Endothelial cell of hepatic sinusoid (primary cell): ENCODE results near the gene SLC39A9.
"Not testable (repeated sequence)": the region's sequence is repeated elsewhere in the genome, so short reads cannot be mapped to it uniquely, and the experiment has no call there.

ENCODE experiments used
- in situ Hi-C: cut with HindIII; loops from 2 replicates; pipeline ENCODE4 v1.10.0; 2017; ENCODE audit warnings: low sequenced_read_pairs

The SLC39A9 gene

DNA sequence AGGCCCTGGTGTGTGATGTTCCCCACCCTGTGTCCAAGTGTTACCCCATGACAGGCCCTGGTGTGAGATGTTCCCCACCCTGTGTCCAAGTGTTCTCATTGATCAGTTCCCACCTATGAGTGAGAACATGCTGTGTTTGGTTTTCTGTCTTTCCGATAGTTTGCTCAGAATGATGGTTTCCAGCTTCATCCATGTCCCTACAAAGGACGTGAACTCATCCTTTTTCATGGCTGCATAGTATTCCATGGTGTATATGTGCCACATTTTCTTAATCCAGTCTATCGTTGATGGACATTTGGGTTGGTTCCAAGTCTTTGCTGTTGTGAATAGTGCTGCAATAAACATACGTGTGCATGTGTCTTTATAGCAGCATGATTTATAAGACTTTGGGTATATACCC is 17.6 kb downstream of the SLC39A9 start:
- in situ Hi-C loops = not testable (repeated sequence)

DNA sequence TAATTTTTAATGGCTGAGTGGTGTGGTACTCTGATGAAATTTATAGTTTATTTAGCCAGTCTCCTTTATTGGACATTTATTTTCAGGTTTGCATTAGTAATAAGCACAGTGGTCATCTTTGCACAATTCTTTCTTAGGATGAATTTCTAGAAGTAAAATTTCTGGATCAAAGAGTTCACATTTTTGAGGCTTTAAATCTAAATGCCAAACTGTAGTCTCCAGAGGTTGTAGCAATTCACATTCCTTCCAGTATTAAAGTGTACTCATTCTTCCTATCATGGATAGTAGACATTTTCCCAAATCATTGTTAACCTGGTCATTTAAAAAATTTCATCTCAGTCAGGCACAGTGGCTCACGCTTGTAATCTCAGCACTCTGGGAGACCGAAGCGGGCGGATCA is 24.8 kb downstream of the SLC39A9 start:
- in situ Hi-C loops = no loop called here

DNA sequence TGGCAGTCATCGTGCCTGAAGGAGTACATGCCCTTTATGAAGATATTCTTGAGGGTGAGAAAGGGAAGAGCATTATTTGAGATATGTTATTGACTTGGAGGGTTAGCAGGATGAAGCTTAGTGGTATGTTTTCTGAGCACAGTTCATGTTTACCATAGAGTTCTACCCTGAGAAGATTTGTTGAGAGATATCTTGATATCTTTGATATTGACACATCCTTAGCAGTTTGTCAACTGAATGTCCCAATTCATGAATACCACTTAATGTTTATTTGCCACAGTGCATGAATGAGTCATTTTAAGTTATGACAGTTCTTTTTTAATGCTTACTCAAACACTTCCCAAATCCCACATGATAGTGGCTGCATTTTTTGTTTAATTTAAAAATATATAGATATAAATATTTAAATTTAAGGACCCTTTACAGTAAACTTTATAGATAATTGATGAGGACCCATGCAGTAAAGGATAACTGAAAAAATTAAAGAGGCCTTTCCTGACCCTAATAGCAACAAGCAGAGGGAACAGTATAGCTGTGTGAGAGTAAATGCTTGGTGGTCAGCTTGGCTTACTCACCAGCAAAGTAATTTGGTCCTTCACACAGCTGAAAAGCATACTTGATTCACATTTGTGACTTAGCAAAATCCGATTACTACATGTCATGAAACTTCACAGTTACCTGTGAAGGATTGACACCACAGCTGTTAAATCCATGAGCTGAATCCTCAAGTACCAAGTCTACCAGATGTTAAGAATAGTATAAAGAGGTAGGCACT is 25.8 kb downstream of the SLC39A9 start:
- in situ Hi-C loops = no loop called here

DNA sequence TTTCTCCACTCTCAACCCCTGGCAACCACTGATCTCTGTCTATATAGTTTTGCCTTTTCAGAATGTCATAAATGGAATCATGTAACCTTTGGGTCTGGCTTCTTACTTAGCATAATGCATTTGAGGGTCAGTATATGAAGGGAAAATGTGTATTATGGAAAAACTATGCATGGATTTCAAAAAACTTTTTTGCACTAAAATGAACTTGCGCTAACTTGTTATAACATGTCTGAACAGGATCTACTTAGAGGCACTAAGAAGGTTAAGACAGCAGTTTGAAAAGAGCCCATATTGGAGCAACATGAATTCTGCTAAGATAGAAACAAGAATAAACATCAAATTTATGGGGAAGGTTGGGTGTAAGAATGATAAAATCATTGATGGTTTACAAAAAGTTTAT is 29.1 kb downstream of the SLC39A9 start:
- in situ Hi-C loops = no loop called here

DNA sequence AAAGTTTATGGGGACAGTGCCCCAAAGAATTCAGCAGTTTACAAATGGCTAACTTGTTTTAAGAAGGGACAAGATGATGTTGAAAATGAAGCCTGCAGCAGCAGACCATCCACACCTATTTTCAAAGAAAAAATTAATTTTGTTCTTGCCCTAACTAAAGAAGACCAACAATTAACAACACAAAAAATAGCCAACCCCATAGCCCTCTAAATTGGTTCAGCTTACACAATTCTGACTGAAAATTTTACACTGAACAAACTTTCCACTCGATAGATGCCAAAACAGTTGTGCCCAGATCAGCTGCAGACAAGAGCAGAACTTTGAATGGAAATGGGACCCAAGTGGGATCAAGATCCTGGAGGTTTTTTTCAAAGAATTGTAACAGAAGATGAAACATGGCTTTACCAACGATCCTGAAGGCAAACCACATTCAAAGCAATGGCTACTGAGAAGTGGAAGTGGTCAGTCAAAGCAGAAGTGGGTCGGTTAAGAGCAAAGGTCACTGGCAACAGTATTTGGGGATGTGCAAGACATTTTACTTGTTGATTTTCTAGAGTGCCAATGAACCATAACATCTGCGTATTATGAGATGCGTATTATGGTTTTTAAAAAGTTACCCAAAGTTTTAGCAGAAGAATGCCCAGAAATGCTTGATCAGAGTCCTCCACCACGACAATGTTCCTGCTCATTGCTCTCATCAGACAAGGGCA is 30.0 kb downstream of the SLC39A9 start:
- in situ Hi-C loops = no loop called here

DNA sequence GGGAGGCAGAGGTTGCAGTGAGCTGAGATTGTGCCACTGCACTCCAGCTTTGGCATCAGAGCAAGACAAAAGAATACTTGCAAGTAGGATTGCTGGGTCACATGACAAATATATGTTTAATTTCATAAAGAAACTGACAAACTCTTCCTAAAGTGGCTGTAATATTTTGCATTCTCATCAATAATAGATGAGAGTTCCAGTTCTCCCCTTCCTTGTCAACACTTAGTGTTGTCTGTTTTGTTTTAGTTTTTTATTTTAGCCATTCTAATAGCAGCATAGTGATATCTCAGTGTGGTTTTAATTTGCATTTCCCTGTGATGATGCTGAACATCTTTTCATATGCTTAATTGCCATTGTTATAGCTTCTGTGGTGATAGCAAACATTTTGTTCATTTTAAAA is 31.2 kb downstream of the SLC39A9 start:
- in situ Hi-C loops = no loop called here

DNA sequence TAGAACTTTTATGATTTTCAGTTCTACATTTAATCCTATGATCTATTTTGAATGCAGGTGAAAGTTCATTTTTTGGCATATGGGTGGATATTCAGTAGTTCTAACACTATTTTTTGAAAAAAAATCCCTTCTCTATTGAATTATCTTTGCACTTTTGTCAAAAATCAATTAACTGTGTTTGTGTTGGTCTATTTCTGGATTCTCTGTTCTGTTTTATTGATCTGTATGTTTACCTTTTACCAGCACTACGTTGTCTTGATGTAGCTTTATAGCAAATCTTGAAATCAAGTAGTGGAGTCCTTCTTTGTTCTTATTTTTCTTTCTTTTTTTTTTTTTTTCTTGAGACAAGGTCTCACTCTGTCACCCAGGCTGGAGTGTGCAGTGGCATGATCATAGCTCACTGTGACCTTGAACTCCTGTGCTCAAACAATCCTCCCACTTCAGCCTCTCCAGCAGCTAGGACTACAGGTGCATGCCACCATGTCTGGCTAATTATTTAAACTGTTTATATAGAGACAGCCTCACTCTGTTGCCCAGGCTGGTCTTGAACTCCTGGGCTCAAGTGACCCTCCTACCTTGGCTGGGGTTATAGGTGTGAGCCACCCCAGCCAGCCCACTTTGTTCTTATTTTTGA is 31.9 kb downstream of the SLC39A9 start:
- in situ Hi-C loops = no loop called here

DNA sequence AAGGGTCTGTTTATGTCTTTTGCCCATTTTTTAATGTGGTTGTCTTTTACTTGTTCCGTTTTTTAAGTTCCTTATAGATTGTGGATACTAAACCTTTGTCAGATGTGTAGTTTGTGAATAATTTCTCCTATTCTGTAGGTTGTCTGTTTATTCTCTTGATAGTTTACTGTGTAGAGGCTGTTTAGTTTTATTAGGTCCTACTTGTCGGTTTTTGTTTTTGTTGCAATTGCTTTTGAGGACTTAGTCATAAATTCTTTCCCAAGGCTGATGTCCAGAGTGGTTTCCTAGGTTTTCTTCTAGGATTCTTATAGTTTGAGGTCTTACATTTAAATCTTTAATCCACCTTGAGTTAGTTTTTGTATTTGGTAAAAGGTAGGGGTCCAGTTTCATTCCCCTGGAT is 33.9 kb downstream of the SLC39A9 start:
- in situ Hi-C loops = no loop called here

DNA sequence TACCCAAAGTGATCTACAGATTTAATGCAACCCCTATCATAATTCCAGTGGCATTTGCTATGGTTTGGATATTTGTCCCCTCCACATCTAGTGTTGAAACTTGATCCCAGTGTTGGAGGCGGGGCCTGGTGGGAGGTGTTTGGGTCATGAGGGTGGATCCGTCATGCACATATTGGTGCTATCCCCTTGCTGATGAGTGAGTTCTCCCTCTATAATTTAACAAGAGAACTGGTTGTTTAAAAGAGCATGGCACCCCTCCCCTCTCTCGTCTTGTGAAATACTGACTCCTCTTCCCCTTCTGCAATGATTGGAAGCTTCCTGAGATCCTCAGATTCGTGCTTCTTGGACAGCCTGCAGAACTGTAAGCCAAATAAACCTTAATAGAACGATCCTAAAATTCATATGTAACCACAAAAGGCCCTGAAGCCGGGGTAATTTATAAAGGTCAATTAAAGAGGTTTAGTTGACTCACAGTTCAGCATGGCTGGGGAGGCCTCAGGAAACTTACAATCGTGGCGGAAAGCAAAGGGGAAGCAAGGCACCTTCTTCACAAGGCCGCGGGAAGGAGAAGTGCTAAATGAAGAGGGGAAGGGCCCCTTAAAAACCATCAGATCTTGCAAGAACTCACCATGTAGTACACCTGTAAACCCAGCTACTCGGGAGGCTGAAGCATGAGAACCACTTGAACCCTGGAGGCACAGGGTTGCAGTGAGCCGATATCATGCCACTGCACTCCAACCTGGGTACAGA is 41.2 kb downstream of the SLC39A9 start:
- in situ Hi-C loops = loop anchor here (5.0 kb wide), 2 partner anchors 77 to 192 kb away; no protein-coding TSS in a partner anchor

DNA sequence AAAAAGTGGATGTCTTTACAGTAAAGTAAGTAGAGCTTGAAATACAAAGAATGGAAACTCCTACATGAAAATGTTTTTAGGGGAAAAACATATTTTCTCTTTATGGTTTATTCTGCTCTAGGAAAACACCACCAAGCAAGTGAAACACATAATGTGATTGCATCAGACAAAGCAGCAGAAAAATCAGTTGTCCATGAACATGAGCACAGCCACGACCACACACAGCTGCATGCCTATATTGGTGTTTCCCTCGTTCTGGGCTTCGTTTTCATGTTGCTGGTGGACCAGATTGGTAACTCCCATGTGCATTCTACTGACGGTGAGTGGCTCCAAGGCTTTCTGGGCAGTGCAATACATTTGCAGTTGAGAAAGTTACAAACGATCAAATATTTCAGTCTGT is 43.5 kb downstream of the SLC39A9 start:
- in situ Hi-C loops = loop anchor here (5.0 kb wide), 2 partner anchors 80 to 195 kb away; no protein-coding TSS in a partner anchor

DNA sequence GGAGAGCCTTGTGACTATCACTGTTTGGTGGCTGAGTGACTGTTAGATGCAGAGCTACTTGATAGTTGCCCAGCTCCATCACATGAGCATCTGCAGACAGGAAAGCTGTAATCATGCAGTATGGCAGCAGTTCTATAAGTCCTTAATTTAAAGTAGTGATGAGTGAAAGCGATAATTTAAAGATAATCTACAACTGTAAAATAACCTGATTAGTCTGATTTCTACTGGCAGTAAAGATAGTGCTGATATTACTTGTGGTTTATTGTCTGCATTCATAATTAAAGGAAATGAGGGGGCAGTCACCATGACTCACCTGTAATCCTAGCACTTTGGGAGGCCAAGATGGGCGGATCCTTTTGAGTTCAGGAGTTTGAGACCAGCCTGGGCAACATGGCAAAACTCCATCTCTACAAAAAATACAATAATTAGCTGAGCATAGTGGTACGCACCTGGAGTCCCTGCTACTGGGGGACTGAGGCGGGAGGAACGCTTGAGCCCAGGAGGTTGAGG is 44.9 kb downstream of the SLC39A9 start:
- in situ Hi-C loops = loop anchor here (5.0 kb wide), 2 partner anchors 81 to 196 kb away; no protein-coding TSS in a partner anchor

DNA sequence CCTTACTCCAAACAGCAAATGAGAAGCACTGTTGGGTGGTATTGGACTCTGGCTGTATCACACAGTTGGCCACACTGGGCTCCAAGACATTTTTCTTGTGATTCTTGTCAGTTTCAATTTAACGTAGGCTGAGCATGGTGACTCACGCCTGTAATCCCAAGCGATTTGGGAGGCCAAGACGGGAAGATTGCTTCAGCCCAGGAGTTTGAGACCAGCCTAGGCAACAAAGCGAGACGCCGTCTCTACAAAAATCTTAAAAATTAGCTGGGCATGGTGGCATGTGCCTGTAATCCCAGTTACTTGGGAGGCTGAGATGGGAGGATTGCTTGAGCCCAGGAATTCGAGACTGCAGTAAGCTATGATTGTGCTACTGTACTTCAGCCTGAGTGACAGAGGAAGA is 50.7 kb downstream of the SLC39A9 start:
- in situ Hi-C loops = no loop called here

DNA sequence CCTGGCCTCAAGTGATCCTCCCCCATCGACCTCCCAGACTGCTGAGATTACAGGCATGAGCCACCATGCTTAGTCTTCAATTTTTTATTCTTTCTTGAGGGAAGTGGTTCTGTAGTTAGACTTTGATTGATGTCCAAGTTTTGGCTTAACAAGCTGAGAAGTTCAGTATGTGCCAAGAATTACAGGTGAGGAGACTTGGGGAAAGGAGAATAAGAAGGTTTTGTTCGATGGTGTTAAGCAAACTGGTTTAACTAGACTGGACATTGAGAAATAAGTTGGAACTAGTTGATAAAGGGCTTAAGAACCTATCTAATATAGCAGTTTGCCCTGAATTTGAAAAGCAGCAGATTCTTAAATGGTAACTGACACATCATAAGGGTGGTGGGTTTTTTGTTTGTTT is 53.4 kb downstream of the SLC39A9 start:
- in situ Hi-C loops = no loop called here

DNA sequence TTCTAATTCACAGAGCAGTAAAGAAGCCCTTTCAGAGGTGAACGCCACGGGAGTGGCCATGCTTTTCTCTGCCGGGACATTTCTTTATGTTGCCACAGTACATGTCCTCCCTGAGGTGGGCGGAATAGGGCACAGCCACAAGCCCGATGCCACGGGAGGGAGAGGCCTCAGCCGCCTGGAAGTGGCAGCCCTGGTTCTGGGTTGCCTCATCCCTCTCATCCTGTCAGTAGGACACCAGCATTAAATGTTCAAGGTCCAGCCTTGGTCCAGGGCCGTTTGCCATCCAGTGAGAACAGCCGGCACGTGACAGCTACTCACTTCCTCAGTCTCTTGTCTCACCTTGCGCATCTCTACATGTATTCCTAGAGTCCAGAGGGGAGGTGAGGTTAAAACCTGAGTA is 59.9 kb downstream of the SLC39A9 start:
- in situ Hi-C loops = no loop called here

DNA sequence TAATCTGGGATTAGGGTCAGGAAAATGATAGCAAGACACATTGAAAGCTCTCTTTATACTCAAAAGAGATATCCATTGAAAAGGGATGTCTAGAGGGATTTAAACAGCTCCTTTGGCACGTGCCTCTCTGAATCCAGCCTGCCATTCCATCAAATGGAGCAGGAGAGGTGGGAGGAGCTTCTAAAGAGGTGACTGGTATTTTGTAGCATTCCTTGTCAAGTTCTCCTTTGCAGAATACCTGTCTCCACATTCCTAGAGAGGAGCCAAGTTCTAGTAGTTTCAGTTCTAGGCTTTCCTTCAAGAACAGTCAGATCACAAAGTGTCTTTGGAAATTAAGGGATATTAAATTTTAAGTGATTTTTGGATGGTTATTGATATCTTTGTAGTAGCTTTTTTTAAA is 60.6 kb downstream of the SLC39A9 start:
- in situ Hi-C loops = no loop called here

DNA sequence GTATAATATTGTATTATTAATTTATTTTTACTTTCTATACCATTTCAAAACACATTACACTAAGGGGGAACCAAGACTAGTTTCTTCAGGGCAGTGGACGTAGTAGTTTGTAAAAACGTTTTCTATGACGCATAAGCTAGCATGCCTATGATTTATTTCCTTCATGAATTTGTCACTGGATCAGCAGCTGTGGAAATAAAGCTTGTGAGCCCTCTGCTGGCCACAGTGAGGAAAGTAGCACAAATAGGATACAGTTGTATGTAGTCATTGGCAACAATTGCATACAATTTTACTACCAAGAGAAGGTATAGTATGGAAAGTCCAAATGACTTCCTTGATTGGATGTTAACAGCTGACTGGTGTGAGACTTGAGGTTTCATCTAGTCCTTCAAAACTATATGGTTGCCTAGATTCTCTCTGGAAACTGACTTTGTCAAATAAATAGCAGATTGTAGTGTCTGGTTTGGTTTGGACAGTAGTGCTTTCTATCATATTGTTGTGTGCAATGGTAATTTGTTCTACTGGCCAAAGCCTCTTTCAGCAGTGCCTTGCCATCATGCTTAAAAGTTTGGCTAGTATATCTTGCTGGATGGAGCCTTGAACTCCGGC is 61.7 kb downstream of the SLC39A9 start:
- in situ Hi-C loops = loop anchor here (5.0 kb wide), 1 partner anchor 63 kb away; the partner anchor contains the start of genes ERH and SLC39A9

DNA sequence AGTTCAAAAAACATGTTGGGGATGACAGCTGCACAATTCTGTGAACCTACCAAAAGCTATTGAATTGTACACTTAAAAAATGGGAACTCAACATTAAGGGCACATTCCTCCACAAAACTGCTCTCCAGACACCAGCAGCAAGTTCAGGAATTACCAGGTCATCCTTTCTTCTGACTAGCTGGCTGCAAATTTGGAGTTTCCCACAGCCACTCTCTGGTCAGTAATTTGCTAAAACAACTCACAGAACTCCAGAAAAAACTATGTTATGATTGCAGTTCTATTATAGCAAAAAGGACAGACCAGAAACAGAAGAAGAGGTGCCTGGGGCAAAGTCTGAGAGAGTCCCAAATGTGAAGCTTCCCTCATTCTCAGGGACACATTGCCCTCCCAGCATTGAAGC is 65.9 kb downstream of the SLC39A9 start:
- in situ Hi-C loops = loop anchor here (5.0 kb wide), 1 partner anchor 67 kb away; the partner anchor contains the start of genes ERH and SLC39A9

DNA sequence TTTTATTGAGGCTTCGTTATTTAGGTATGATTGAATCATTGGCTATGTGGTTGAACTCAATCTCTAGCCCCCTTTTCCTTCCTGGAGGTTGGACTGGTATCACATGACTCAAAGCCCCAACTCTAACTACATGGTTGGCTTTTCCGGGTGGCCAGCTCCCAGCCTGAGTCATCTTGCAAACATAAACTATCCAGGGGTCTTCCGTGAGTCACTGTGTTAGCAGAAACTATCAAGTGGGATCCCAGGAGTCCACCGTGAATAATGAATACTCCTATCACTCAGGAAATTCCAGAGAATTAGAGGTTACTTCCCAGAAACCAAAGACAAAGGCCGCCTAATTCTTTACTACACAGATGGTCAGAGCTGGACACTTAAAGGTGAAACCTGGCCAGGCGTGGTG is 66.3 kb downstream of the SLC39A9 start:
- in situ Hi-C loops = loop anchor here (5.0 kb wide), 1 partner anchor 68 kb away; the partner anchor contains the start of genes ERH and SLC39A9

DNA sequence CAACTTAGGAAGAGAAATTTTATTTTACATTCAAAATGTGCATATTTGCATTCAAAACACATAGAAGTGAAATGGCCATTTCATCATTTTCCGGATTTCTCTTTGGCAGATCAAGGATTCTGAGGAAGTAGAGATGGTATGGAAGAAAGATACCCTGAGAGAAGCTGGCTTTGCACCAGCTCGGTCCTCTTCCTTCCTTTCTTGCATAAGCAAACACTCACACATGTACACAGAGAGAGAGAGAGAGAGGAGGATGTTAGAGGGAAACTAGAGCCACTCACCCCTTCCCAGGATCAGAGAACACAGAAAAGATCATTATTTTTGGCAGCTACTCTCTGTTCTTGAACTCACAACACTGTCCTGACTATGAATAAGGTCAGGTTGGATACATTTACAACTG is 70.5 kb downstream of the SLC39A9 start:
- in situ Hi-C loops = no loop called here

DNA sequence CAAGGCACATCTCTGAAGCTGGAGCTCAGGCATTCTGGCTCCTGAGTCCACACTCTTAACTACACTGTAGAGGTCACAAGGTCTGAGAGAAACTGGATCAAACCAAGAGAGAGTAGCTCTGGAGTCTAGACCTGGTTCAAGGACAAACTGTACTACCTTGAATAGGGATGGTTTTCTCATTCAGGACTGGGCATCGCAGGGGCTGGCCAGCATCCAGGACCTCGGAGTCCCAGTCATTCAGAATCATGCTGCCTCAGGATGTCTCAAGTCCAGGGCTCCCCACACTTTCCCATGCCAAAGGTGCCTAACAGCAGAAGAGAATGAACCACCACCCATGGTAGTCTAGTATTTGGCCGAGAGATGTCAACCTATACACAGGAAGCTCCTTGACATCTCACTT is 72.9 kb downstream of the SLC39A9 start:
- in situ Hi-C loops = no loop called here
